HG03469 (cell line): ENCODE results near the gene FBXW12.
"Not testable (repeated sequence)": the region's sequence is repeated elsewhere in the genome, so short reads cannot be mapped to it uniquely, and the experiment has no call there.

ENCODE experiments used
- ATAC-seq: cut with Tn5 transposase; IDR thresholded peaks from one replicate; pipeline ENCODE4 v1.9.1; 2021; ENCODE audit warnings: mild to moderate bottlenecking, moderate library complexity, moderate number of reproducible peaks; ENCODE audit not compliant: unreplicated experiment

FBXW12 gene

DNA sequence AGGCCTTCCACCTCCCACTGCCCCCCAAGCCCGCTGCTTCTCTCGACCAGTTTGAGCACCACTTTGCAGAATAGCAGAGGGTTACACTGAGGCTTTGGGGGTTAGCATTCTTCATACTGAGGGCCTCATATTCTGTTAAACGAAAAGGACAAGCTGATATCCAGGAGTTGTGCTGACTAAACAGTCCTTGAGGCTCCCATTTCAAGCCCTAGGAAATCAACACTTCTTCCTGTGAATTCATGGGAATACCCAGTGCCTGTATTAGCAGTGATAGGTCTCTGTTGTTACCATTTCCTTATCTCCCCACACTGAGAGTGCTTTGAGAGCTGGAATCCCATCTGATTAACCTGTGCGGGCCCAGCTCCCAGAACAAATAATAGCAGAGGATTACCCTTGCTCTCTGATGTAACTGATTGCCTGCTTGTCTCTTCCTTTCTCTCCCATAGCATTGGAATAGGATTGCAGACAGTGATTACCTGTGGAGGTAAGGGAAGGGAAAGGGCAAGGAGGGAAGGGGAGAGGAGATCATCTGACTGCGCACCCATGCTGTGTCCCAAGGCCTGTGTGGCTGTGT is 930 bp downstream of the FBXW12 start:
- ATAC-seq: no peak

DNA sequence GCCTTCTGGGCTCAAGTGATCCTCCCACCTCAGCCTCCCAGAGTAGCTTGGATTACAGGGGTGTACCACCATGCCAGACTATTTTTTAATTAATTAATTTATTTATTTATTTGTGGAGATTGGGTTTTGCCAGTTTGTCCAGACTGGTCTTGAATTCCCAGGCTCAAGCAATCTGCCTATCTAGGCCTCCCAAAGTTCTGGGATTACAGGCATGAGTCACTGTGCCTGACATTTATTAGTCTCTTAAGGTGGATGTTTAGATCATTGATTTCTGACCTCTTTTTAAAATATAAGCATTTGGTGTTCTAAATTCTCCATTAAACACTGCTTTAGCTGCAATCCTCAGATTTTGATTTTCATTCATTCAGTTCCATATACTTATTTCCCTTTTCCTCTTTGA is 15.6 kb downstream of the FBXW12 start:
- no peak for ATAC-seq

DNA sequence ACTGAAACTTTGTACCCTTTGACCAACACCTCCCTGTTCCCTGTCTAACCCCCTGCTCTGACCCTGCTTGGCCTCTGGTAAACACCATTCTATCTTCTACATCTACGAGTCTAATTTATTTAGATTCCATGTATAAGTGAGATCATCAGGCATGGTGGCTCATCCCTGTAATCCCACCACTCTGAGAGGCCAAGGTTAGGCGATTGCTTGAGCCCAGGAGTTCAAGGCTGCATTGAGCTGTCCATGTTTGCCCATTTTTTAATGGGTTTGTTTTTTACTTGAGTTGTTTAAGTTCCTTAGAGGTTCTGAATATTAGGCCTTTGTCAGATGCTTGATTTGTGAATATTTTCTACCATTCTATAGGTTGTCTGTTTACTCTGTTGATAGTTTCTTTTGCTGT is 16.9 kb downstream of the FBXW12 start:
- ATAC-seq: no peak

DNA sequence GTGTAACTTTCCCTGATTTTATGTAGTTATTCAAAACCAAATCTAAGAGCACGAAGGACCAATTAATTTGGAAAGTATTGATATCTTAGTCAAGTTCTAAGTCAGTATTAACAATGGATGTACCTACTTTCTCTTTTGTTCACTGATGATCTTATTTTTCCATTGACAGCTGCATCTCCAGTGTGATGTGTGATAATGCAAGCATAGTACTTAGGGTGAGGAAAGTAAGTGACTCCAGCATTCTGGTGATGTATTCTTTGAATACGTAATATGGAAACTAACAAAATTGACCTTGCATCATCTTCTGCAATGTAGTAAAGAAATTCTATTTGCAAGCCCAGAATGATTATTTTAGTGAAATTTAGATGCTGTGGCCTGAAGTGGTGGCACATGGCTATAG is 22.4 kb downstream of the FBXW12 start:
- no peak for ATAC-seq

DNA sequence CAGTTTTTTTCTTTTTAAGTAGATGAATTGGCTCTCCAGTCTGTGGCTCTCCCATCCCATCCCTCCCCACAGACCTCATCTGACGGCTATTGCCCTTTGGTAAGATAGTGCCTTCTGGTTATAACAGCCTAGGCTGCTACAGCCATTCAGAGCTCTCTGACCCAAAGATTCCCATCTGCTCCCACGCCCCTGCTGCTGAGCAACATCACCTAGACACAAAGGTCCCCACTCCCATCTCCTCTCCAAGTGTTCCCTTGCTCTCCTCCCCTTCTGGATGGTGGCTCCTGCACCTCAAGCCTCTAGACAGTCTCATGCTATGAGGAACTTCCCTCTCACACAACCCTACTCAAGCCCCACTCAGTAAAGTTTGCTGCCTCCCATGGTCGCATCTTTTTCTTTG is 23.7 kb downstream of the FBXW12 start:
- ATAC-seq: no peak

DNA sequence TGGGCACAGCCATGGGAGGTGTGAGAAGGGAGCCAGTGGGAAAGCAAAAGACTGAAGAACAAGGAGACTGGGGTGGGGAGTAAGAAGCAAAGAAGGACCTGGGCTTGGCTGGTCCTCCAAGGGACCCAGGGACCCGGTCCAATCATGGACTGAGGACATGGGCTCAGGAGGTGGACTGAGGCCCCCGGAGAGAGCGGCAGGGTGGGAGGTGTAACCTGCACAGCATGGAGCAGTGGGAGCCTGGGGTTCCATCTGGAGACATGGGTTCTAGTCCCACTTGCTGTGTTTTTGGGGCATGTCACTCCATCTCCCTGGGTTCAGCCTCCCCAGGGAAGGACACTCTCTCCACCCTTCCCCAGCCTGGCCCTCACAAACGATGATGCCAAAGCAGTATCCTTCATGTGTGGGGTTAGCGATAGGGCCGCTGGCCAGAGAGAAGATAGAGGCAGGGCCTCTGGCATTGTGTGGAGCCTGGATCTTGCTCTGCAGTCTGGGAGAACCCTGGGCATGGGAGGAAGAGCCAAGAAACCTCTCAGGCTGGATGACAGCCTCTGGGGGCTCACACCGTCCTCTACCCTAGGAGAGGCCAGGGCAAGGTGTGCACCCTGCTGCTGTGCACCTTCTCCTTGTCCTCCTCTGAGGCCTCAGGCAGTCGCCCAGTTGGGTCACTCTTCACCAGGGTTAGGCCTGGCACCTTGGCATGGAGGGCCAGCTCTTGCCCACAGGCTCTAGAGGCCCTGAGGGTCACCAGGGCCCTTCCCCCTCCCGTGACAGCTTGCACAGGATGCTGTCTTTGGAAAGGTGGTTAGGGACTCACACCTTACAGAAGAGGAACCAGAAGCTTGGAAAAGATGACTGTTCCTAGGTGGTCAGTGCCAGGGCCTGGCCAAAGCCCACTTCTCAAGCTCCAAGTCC is 26.0 kb downstream of the FBXW12 start:
- no peak for ATAC-seq

DNA sequence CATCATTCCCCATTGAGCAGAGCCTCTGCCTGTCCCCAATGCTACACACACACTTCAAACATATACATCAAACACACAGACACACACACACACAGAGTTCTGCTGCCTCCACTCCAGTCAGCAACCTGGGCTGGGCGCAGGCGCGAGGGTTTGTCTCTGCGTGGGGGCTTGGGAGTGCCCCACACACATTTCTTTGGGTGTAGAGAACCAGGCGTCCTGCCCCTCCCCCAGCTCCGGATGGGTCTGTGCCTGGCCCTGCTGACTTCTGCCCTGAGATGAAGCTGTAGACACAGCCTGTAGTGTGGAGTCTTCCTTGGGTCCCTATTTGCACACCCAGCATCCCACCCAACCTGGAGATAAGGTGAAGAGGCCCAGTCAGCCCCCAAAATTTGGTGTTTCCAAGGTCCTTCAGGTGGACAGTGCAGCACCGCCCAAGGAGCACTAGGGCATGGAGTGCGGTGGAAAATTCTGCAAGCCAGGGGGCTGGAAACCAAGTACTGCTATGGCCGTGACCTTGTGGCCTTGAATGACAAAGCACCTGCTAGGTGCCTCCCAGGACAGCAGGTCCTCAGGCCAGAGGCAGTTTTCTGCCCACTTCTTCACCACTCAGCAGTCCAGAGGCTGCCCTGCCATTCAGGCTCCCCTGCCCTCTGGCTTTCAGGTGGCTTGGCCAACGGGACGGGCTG is 26.8 kb downstream of the FBXW12 start:
- ATAC-seq: no peak

DNA sequence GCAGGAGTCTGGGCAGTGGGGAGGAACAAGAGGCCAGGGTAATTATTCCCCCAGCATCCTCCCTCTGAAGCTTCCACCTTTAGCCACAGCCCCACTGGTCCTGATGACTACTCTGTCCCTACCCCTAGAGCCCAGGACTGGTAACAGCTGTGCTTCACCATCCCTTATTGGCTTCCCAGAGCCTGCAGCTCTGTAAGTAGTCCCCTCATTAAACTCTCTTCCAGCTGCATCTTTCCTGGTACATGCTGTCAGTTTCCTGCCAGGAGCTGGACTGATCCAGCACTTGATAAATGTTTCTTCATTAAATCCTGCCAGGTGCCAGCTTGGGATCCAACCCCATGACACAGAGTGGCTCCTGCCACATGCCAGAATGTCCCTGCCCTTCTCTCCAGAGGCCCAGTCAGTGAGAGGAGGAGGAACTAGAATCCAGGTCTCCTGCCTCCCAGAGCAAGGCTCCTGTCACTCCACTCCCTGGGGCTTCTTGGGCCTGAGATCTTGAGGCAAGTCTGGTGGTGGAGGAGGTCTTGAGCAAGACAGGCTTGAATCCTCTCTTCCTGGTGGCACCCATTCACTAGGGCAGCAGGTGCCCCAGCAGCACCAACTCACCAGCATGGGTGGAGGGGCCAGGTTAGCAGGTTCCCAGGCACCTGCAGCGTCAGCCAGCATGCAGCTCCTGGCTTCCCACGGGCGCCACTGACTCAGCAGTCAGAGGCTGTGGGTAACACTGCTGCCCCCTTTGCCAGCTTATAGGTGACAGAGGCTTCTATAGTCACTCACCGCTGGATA is 27.6 kb downstream of the FBXW12 start:
- ATAC-seq: no peak

DNA sequence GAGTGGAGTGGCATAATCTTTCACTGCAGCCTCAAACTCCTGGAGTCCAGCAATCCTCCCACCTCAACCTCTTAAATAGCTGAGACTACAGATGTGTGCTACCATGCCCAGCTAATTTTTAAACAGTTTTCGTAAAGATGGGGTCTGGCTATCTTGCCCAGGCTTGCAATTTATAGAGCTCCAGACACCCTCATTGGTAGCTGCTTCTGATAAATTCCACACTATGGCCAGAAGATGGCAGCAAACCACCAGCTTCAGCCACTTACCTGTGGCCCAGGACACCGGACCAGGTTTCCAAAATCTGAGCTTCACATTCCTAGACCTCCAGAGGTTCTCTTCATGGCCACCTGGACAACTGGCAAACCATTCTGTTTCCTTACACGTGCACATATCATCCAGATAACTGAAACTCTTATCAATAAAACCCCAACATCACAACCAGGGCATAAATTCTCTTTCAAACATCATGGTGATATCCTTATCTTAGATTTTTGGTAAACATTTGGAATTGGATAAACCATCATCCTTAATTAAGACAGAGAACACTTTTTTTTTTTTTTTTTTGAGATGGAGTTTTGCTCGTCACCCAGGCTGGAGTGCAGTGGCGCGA is 28.9 kb downstream of the FBXW12 start:
- no peak for ATAC-seq

DNA sequence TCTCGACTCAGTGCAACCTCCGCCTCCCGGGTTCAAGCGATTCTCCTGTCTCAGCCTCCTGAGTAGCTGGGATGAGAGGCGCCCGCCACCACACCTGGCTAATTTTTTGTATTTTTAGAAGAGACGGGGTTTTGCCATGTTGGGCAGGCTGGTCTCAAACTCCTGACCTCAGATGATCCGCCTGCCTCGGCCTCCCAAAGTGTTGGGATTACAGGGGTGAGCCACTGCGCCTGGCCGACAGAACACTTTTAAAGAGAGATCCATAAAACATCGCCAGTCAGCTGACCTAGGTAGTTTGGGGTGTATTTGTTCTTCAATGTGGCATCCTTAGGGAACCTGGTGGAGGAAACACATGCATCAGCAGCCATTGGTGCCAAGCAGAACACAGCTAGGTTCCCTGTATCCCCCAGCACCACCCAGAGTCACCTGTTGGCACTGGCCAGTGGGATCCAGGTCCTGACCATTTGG is 29.4 kb downstream of the FBXW12 start:
- not testable (repeated sequence) for ATAC-seq

DNA sequence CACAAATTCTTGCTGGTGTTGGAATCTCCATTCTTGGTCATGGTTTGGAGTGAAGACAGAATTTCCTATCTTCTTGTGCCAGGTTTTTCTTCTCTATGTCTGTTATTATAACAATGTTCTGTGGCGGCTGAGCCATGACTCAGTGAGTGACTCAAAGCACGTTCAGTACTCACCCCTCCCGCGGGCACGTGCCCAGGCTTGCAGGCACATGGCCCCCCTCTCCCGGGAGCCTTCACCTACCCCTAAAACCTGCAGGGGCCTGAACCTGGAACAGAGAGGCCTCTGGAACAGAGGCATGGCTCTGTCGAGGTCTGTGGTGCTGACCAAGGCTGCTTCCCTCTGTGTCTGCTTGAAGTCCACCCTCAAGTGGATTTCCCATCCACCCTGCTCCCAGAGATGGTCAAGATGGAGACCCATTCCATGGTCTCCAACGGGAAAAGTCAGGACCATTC is 30.3 kb downstream of the FBXW12 start:
- ATAC-seq: no peak

DNA sequence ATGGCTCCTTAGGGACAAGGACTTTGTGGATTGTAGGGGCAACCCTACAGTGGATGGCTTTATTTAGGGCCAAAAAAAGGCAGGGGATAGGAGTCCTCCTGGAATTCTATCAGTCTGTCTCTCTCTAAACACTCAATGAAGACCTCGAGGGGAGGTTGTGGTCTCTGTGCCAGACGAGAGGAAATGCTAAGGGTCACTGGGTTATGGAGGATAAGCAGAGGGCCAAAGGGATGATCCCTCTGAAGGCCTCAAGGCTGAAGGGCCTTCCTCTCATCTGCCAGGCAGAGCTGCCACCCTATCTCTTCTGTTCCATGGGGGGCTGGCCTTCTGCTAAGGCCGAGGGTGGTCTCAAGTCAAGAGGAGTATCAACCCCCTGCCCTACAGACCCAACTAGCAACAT is 30.9 kb downstream of the FBXW12 start:
- no peak for ATAC-seq

DNA sequence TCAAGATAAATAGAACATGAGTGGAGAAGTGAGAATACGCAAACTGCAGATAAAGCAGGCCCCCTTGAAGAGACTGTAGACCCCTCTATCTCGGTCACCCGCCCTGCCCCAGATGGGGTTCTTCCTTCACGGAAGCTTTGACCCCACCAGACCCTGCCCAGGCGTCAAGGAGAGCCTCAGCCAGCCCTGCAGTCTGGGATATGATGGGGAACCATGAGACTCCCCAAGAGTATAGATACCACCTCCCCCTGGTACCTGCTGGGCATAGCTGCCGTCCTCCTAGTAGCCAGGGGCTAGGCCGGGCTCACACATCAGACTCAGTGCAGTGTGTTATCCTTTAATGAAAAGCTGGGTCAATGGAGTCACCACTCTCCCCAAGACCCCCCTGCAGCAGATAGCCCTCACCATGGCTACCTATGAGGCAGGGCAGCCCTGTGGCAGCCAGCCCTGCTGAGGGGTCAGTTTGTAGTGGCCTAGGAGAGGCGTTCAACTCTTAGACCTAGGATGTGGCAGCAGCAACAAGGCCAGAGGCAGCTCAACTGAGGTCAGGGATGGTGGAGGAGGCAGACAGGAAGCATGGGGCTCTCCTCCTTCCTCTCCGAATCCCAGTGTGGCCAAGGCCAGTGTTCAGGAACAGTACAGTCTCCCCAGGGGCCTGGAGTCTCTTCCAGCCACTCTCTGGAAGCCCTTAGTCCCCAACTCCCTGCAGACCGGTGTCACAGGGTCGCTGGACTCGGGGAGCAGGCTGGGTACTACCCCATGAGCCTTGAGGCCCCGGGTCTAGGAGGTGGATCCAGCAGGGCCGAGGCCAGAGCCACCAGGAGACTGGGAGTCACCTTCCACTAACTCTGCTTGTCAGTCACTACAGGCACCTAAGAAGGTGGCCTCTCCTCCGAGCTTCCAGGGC is 31.8 kb downstream of the FBXW12 start:
- ATAC-seq: no peak

DNA sequence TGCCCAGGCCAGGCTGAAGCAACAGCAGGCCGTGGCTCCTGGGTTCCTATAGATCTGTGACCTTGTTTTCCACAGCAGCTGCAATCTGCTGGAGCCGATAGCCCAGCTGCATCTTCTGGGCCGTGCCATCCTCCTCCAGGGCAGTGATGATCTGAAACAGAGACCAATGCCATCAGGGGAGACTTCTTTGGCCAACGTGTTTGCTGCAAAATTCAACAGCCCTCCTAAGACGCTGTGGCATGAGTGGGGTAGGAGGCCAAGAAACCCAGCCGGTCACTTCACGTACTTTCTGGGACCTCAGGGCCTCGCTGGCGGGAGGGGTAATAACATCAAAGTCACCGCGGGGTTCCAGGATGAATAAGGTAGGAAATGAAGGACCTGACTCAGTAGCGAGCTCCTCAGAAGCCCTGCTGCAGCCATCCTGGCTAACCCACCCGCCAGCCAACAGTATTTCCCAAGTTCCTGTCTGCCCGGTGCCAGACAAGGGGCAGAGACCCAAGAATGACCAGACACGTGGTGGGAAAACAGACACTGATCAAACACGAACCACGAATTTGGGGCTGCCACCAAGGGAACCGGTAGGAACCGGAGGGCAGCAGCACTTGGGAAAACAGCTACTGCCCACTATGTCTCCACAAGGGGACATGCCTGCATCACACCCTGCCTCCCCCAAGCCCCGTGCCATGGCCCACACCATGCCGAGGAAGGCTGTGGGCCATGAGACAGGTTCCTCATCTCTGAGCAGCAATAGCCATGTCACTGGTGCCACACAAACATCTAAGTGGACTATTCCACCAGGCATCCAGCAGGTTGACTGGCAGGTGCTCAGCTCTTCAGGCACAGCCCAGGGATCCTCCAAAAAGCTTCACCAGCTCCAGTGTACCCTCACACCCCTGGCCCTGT is 32.7 kb downstream of the FBXW12 start:
- ATAC-seq: no peak

DNA sequence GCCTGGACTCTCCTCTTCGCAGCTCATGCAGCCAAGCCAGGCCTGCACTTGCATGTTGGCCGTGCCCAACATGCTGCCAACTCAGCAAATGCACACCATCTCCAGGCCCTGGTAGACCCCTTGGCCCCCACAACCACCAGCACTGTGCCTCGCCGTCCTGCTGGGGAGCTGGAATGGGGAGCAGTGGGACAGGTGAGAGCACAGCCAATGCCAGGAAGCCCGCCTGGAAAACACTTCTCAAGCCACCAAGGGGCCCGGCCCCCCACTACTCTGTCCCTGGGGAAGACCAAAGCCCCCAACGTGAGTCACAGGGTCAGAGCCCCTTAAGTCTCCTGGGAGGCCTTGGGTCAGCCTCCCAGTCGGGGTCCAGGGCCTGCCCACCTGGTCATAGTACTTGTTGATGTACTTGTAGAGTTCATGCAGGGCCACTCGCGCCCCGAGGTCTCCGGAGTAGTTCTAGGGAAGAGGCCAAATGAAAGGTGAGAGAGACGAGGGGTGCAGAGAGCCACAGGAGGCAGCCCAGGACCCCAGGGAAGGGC is 33.4 kb downstream of the FBXW12 start:
- ATAC-seq: no peak

DNA sequence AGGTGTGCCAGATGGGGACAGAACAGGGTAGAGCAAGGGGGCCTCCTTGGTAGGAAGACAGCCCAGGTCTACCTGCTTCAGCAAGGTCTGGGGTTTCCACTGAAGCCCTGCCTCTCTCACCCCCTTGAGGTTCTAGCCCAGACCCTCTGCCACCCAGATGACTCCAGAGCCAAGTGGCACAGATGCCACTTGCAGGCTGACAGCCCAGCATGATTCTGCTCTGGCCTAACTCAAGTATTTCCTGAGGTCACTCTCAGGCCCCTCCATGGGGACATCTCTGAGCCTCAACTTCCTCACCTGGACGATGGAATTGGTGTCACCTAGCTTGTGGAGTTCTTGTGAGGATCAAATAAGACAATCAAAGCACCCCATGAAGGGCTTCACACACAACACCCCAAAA is 34.0 kb downstream of the FBXW12 start:
- ATAC-seq: no peak

DNA sequence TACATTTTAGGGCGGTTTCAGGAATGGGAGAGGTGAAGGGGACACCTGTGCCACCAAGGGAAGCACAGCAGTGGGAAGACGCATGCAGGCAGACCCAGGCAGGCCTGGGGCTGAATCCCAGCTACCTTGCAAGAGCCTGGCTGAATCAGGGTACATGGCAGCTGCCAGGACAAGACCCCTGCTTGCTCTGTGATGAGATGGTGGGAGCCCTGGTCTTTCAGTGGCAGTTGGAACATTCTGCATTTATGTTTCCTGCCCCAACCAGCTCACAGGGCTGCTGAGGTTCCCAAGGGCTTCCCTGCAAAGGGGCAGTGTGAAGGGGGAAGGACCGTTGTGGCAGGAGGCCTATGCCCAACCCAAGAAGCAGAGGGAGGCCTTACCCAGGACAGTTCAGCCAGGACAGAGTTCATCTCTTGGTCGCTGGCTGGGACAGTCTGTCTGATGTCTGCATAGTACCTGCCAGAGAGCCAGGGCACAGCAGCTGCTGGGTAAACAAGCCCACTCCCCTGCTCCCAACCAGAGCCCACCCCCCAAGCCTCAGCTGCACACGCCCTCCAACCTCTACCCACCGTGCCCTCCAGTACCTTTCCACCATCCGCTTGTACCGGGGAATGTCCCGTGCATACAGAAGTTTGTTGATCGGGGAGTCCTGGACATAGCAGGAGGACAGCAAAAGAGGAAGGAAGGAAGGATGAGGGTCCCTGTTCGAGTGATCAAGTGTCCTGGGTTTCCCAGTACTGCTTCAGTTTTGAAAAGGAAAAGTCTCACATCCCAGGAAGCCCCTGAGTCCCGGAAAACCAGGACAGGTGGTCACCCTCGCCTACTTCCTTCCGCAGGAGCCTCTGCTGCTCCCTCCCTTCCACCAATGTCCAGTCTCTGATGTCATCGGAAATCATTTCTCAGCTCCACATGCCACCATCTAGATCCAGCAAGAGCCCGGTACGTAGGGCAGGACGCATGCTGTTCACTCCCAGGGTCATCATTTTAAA is 34.7 kb downstream of the FBXW12 start:
- no peak for ATAC-seq
